Left lung (tissue), 14 donors: Measurements from ENCODE around the gene ACAP2. TPM values are rescaled to one million over a fixed set of nuclear protein-coding genes. Genes with fewer than 3 reads are reported as not detected.
"Not testable (repeated sequence)": the region's sequence is repeated elsewhere in the genome, so short reads cannot be mapped to it uniquely, and the experiment has no call there.

Source experiments
- ATAC-seq: fragments of 200-7000 bp; cut with Tn5 transposase; one replicate; pipeline ENCODE4 v1.9.1; 2020; ENCODE audit warnings: moderate library complexity
- DNase-seq, 4 donors: peaks; one replicate each; pipeline ENCODE4 v3.0.0-alpha.2; 2013 to 2020
- H3K27ac ChIP-seq, 2 donors: fragments of 200-600 bp; sonication (generic) in 1 of 2; one replicate each; pipeline versions ENCODE4 v1.5.0 to v1.8.0; 2020 to 2021
- H3K27me3 ChIP-seq, 2 donors: fragments of 200-600 bp; sonication (generic) in 1 of 2; one replicate each; pipeline versions ENCODE4 v1.5.0 to v1.8.0; 2020 to 2021
- H3K36me3 ChIP-seq, 2 donors: fragments of 200-600 bp; sonication (generic) in 1 of 2; one replicate each; pipeline versions ENCODE4 v1.5.0 to v1.8.0; 2020 to 2021
- H3K4me1 ChIP-seq, 2 donors: fragments of 200-600 bp; one replicate each; pipeline ENCODE4 v1.8.0; 2021
- H3K4me3 ChIP-seq, 2 donors: fragments of 200-600 bp; sonication (generic) in 1 of 2; one replicate each; pipeline versions ENCODE4 v1.5.0 to v1.8.0; 2020 to 2021; ENCODE audit warnings: mild to moderate bottlenecking in 1 of 2
- H3K9me3 ChIP-seq, 2 donors: fragments of 200-600 bp; sonication (generic) in 1 of 2; one replicate each; pipeline versions ENCODE4 v1.5.0 to v1.8.0; 2020 to 2021
- intact Hi-C, 2 donors: fragments of 100-400 bp; cut with DNase I; formaldehyde crosslinking; loops; one replicate each; pipeline versions ENCODE4 v1.11.2 to v1.14.2; 2022
- long read RNA-seq, 12 donors: library from polyadenylated mRNA in 2 of 12; unstranded in 2 of 12; transcript quantifications; one replicate each; pipeline ENCODE4 v2.0.0 and lab custom pipeline, GENCODE V29; 2019 to 2026
- polyA plus RNA-seq, 6 donors: library from polyadenylated mRNA; unstranded; fragments of 120-200 nt; gene quantifications; one replicate each; pipeline ENCODE4 v1.2.1, GENCODE V29; 2013; ENCODE audit not compliant: insufficient read length in 6 of 6
- total RNA-seq, 2 donors: library from RNA; stranded (reverse); fragmentation: NEBNext Ultra II Directional; extraction: Animal tissue kit (Norgen Biotek cat#: 25700); gene quantifications; one replicate each; pipeline ENCODE4 v1.2.1, GENCODE V29; 2021
- TF ChIP-seq, protein P1 (sequence below), 2 donors: fragments of 200-600 bp; sonication (generic) in 1 of 2; IDR thresholded peaks; one replicate each; pipeline versions ENCODE4 v1.5.0 to v1.8.0; 2021; ENCODE audit warnings: antibody characterized with exemption in 2 of 2
- donor health status: DM: no; HTN: yes; CAD: no.
- donor health status: DM: no; HTN: no; CAD: no.

The ACAP2 gene, protein sequence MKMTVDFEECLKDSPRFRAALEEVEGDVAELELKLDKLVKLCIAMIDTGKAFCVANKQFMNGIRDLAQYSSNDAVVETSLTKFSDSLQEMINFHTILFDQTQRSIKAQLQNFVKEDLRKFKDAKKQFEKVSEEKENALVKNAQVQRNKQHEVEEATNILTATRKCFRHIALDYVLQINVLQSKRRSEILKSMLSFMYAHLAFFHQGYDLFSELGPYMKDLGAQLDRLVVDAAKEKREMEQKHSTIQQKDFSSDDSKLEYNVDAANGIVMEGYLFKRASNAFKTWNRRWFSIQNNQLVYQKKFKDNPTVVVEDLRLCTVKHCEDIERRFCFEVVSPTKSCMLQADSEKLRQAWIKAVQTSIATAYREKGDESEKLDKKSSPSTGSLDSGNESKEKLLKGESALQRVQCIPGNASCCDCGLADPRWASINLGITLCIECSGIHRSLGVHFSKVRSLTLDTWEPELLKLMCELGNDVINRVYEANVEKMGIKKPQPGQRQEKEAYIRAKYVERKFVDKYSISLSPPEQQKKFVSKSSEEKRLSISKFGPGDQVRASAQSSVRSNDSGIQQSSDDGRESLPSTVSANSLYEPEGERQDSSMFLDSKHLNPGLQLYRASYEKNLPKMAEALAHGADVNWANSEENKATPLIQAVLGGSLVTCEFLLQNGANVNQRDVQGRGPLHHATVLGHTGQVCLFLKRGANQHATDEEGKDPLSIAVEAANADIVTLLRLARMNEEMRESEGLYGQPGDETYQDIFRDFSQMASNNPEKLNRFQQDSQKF
- total RNA-seq (10 to 100 TPM; 44.7 to 78.7 TPM), polyA plus RNA-seq (10 to 100 TPM; 47.6 to 55.3 (median 51.2) TPM)
- long read RNA-seq, donor 1, full-length matches to known transcripts, result 6 of 15 reads
- long read RNA-seq, donor 1, partial matches to known transcripts, result 9 of 15 reads
- long read RNA-seq, donor 1, other reads (novel, unspliced or antisense), result 0 of 15 reads
- long read RNA-seq, donor 2, full-length matches to known transcripts, result 6 of 12 reads
- long read RNA-seq, donor 2, partial matches to known transcripts, result 6 of 12 reads
- long read RNA-seq, donor 2, other reads (novel, unspliced or antisense), result 0 of 12 reads
- long read RNA-seq, donor 3, full-length matches to known transcripts, result 3 of 3 reads
- long read RNA-seq, donor 3, partial matches to known transcripts, result 0 of 3 reads
- long read RNA-seq, donor 3, other reads (novel, unspliced or antisense), result 0 of 3 reads
- long read RNA-seq, donor 4, partial matches to known transcripts, result 17 of 22 reads
- long read RNA-seq, donor 4, other reads (novel, unspliced or antisense), result 4 of 22 reads
- long read RNA-seq, donor 5, full-length matches to known transcripts, result 2 of 28 reads
- long read RNA-seq, donor 5, partial matches to known transcripts, result 26 of 28 reads
- long read RNA-seq, donor 5, other reads (novel, unspliced or antisense), result 0 of 28 reads
- long read RNA-seq, donor 6, full-length matches to known transcripts, result 1 of 1 reads
- long read RNA-seq, donor 6, partial matches to known transcripts, result 0 of 1 reads
- long read RNA-seq, donor 6, other reads (novel, unspliced or antisense), result 0 of 1 reads
- long read RNA-seq, donor 7, full-length matches to known transcripts, result 1 of 1 reads
- long read RNA-seq, donor 7, partial matches to known transcripts, result 0 of 1 reads
- long read RNA-seq, donor 7, other reads (novel, unspliced or antisense), result 0 of 1 reads
- long read RNA-seq, donor 8, full-length matches to known transcripts, result 2 of 2 reads
- long read RNA-seq, donor 8, partial matches to known transcripts, result 0 of 2 reads
- long read RNA-seq, donor 8, other reads (novel, unspliced or antisense), result 0 of 2 reads
- long read RNA-seq, donor 9, result 0 reads
- long read RNA-seq, donor 10, partial matches to known transcripts, result 28 of 36 reads
- long read RNA-seq, donor 10, other reads (novel, unspliced or antisense), result 8 of 36 reads
- long read RNA-seq, donor 11, partial matches to known transcripts, result 0 of 1 reads
- long read RNA-seq, donor 11, other reads (novel, unspliced or antisense), result 0 of 1 reads
- long read RNA-seq, donor 12, full-length matches to known transcripts, result 2 of 9 reads
- long read RNA-seq, donor 12, partial matches to known transcripts, result 7 of 9 reads
- long read RNA-seq, donor 12, other reads (novel, unspliced or antisense), result 0 of 9 reads

- peak; percentile 99 to 100 (median 100) for DNase-seq
- TF ChIP-seq, protein P1, sequence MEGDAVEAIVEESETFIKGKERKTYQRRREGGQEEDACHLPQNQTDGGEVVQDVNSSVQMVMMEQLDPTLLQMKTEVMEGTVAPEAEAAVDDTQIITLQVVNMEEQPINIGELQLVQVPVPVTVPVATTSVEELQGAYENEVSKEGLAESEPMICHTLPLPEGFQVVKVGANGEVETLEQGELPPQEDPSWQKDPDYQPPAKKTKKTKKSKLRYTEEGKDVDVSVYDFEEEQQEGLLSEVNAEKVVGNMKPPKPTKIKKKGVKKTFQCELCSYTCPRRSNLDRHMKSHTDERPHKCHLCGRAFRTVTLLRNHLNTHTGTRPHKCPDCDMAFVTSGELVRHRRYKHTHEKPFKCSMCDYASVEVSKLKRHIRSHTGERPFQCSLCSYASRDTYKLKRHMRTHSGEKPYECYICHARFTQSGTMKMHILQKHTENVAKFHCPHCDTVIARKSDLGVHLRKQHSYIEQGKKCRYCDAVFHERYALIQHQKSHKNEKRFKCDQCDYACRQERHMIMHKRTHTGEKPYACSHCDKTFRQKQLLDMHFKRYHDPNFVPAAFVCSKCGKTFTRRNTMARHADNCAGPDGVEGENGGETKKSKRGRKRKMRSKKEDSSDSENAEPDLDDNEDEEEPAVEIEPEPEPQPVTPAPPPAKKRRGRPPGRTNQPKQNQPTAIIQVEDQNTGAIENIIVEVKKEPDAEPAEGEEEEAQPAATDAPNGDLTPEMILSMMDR (IDR thresholded peaks at IDR 0.05), result no peak
- intact Hi-C loops, result no loop called here
Observed at GRCh38 chr3:195442573-195443390, at the start of gene ACAP2. ACAP2 (minus strand) TSS chr3:195443020; CDS start chr3:195442847, 173 bp downstream.

DNA sequence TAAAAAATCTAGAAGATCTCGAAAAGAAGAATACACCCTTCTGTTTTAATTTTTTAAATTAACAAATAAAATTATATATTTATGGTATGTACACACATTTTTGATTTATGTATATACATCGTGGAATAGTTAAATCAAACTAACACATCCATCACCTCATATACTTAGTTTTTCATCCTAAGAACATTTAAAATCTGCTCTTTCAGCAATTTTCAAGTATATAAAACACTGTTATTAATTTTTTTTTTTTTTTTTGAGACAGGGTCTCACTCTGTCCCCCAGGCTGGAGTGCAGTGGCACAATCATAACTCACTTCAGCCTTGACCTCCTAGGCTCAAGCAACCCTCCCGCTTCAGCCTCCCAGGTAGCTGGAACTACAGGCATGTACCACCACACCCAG, 32.8 kb upstream of the ACAP2 start:
- TF ChIP-seq, protein P1 (IDR thresholded peaks at IDR 0.05), result no peak
- no peak for ATAC-seq
- H3K27ac ChIP-seq, result no peak overlapping the region
- no peaks in the 10 kb centered on the region for H3K27me3 ChIP-seq
- intact Hi-C loops, result no loop called here
- no peaks in the 10 kb centered on the region for H3K36me3 ChIP-seq
- H3K4me1 ChIP-seq, result no peaks in the 10 kb centered on the region
- DNase-seq, result no peak
- H3K4me3 ChIP-seq, result no peak overlapping the region
- no peaks in the 10 kb centered on the region for H3K9me3 ChIP-seq

More at GRCh38 chr3:195442573-195443390, at the start of gene ACAP2:
- Histone ChIP-seq H3K4me3 (peak within 1 kb of the TSS; percentile 98), H3K27ac (peak within 1 kb of the TSS; percentile 96 to 100), H3K27me3 (no peaks in the 10 kb centered on the region), H3K4me1 (peaks cover 12 to 48% of the 10 kb centered on the region in 2 donors), H3K9me3 (no peaks in the 10 kb centered on the region), H3K36me3 (no peaks in the 10 kb centered on the region)
- peak; percentile 98 for ATAC-seq

GRCh38 chr3:195475116-195475515, 32.3 kb upstream of the ACAP2 start:
- H3K4me1 ChIP-seq, H3K36me3 ChIP-seq, H3K9me3 ChIP-seq, DNase-seq, H3K27ac ChIP-seq, H3K4me3 ChIP-seq, H3K27me3 ChIP-seq, intact Hi-C loops, ATAC-seq: not testable (repeated sequence)

GRCh38 chr3:195468841-195469240, 26.0 kb upstream of the ACAP2 start:
- H3K27me3 ChIP-seq, result no peaks in the 10 kb centered on the region
- no peaks in the 10 kb centered on the region for H3K36me3 ChIP-seq
- ATAC-seq, result no peak
- intact Hi-C loops, result no loop called here
- no peaks in the 10 kb centered on the region for H3K4me1 ChIP-seq
- TF ChIP-seq, protein P1 (IDR thresholded peaks at IDR 0.05), result no peak
- no peak overlapping the region for H3K4me3 ChIP-seq
- DNase-seq, result no peak
- no peak overlapping the region for H3K27ac ChIP-seq
- H3K9me3 ChIP-seq, result no peaks in the 10 kb centered on the region
